CD4-positive, alpha-beta memory T cell (primary cell): Measurements from ENCODE around the gene UNC45B. TPM values are rescaled to one million over a fixed set of nuclear protein-coding genes. Genes with fewer than 3 reads are reported as not detected.
"Not testable (repeated sequence)": the region's sequence is repeated elsewhere in the genome, so short reads cannot be mapped to it uniquely, and the experiment has no call there.

Experiments used
- CTCF ChIA-PET: fragments of 350-600 bp; sonication (Branson Sonifier 250); formaldehyde crosslinking; loops from one replicate; lab custom pipeline; 2021; ENCODE audit warnings: inconsistent platforms; ENCODE audit not compliant: partially characterized antibody; lab: Charles Lee
- POLR2A ChIA-PET: fragments of 350-600 bp; sonication (Branson Sonifier 250); formaldehyde crosslinking; loops from one replicate; lab custom pipeline; 2021; ENCODE audit not compliant: partially characterized antibody; lab: Charles Lee
- DNase-seq, 5 donors: peaks; one replicate each; pipeline versions ENCODE4 v3.0.0 to v3.0.0-alpha.2; 2020 to 2022; ENCODE audit warnings: mixed read lengths in 1 of 5
- H3K27ac ChIP-seq: one replicate; pipeline ENCODE4 v1.7.0; 2013; ENCODE audit warnings: low read depth, low read length
- H3K27me3 ChIP-seq: 2 replicates; pipeline ENCODE4 v1.7.0; 2013; ENCODE audit warnings: mild to moderate bottlenecking, low read length, moderate library complexity; ENCODE audit not compliant: insufficient read depth
- H3K36me3 ChIP-seq: 2 replicates; pipeline ENCODE4 v1.7.0; 2013; ENCODE audit warnings: mild to moderate bottlenecking, low read length, moderate library complexity; ENCODE audit not compliant: insufficient read depth
- H3K4me1 ChIP-seq: 2 replicates; pipeline ENCODE4 v1.7.0; 2013; ENCODE audit warnings: mild to moderate bottlenecking, low read length, moderate library complexity; ENCODE audit not compliant: insufficient read depth
- H3K4me3 ChIP-seq, 2 donors: one replicate each; pipeline ENCODE4 v1.7.0; 2013; ENCODE audit warnings: low read length in 2 of 2, mild to moderate bottlenecking in 1 of 2
- H3K9me3 ChIP-seq, 2 donors: one replicate each; pipeline ENCODE4 v1.7.0; 2013; ENCODE audit warnings: low read length in 2 of 2, control low read depth in 1 of 2; ENCODE audit not compliant: control insufficient read depth in 1 of 2
- H3K27ac Mint-ChIP-seq, 7 donors: one replicate each; pipeline ENCODE4 v1.8.0; 2020 to 2021; ENCODE audit warnings: mixed read lengths in 7 of 7, mild to moderate bottlenecking in 6 of 7, inconsistent platforms in 3 of 7, moderate library complexity in 3 of 7
- H3K27me3 Mint-ChIP-seq, 2 donors: one replicate each; pipeline ENCODE4 v1.8.0; 2020 to 2021; ENCODE audit warnings: mixed read lengths in 2 of 2
- H3K36me3 Mint-ChIP-seq, 2 donors: one replicate each; pipeline ENCODE4 v1.8.0; 2020 to 2021; ENCODE audit warnings: mixed read lengths in 2 of 2, inconsistent platforms in 1 of 2, mild to moderate bottlenecking in 1 of 2
- H3K4me1 Mint-ChIP-seq, 4 donors: one replicate each; pipeline ENCODE4 v1.8.0; 2020 to 2021; ENCODE audit warnings: mixed read lengths in 4 of 4, mild to moderate bottlenecking in 1 of 4
- H3K4me3 Mint-ChIP-seq, 8 donors: one replicate each; pipeline ENCODE4 v1.8.0; 2020 to 2021; ENCODE audit warnings: mixed read lengths in 8 of 8, mild to moderate bottlenecking in 7 of 8, moderate library complexity in 6 of 8, inconsistent platforms in 3 of 8
- H3K9me3 Mint-ChIP-seq, 8 donors: one replicate each; pipeline ENCODE4 v1.8.0; 2020 to 2021; ENCODE audit warnings: mixed read lengths in 8 of 8, mild to moderate bottlenecking in 5 of 8, inconsistent platforms in 3 of 8, moderate library complexity in 1 of 8
- intact Hi-C: fragments of 100-400 bp; cut with micrococcal nuclease; formaldehyde crosslinking; loops from one replicate; pipeline ENCODE4 v1.15.1; 2023
- polyA plus RNA-seq, 2 donors: library from polyadenylated mRNA; unstranded; fragments of 300-500 nt; fragmentation: Illumina TruSeq; gene quantifications; one replicate each; pipeline ENCODE4 v1.2.3, GENCODE V29; 2021
- total RNA-seq, 2 experiments: library from RNA; stranded (reverse); gene quantifications; one replicate each; pipeline ENCODE4 v1.2.3, GENCODE V29; 2021

The UNC45B gene
- total and polyA plus RNA-seq, 4 experiments from 2014 or later = 0.13 to 0.73 (median 0.64) TPM

DNA sequence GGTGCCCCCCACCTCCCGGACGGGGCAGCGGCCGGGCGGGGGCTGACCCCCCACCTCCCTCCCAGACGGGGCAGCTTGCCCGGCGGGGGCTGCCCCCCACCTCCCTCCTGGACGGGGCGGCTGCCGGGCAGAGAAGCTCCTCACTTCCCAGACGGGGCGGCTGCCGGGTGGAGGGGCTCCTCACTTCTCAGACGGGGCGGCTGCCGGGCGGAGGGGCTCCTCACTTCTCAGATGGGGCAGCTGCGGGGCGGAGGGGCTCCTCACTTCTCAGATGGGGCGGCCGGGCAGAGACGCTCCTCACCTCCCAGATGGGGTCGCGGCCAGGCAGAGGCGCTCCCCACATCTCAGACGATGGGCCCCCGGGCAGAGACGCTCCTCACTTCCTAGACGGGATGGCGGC lies 47.4 kb downstream of the UNC45B start:
- H3K36me3 ChIP-seq, H3K4me3 Mint-ChIP-seq, H3K27ac ChIP-seq, H3K36me3 Mint-ChIP-seq, H3K4me3 ChIP-seq, H3K9me3 ChIP-seq, POLR2A ChIA-PET, intact Hi-C loops, H3K27ac Mint-ChIP-seq, H3K27me3 ChIP-seq, CTCF ChIA-PET, DNase-seq, H3K27me3 Mint-ChIP-seq, H3K4me1 ChIP-seq: not testable (repeated sequence)
- peaks cover 8 to 21% (median 15%) of the 10 kb centered on the region in 4 donors for H3K4me1 Mint-ChIP-seq
- H3K9me3 Mint-ChIP-seq = peaks cover 0 to 12% (median 9%) of the 10 kb centered on the region in 8 donors

DNA sequence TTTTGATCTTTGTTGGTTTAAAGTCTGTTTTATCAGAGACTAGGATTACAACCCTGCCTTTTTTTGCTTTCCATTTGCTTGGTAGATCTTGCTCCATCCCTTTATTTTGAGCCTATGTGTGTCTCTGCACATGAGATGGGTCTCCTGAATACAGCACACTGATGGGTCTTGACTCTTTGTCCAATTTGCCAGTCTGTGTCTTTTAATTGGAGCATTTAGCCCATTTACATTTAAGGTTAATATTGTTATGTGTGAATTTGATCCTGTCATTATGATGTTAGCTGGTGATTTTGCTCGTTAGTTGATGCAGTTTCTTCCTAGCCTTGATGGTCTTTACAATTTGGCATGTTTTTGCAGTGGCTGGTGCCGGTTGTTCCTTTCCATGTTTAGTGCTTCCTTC lies 55.0 kb downstream of the UNC45B start:
- peak overlapping the region in 1 of 8 donors; percentile 22 for H3K4me3 Mint-ChIP-seq
- peaks cover 14 to 28% (median 20%) of the 10 kb centered on the region in 4 donors for H3K4me1 Mint-ChIP-seq

DNA sequence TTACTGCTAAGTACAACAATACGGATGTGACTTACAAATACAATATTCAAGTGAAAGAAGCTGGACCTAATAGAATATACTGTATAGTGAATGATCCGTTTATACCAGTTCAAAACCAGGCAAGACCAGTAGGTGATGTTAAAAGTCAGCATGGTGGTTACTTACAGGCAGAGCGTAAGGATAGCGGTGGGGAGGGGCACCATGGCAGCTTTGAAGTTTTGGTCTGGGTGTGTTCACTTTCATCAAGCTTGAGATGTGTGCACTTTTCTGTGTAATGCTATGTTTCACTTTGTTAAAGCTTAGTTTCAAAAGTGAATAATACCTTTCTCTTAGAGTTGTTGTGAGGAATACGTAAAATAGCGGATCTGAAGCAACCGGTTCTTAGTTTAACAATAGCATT lies 63.1 kb downstream of the UNC45B start:
- no peaks in the 10 kb centered on the region for H3K9me3 ChIP-seq
- H3K36me3 Mint-ChIP-seq = peaks cover 4 to 6% of the 10 kb centered on the region in 2 donors
- H3K27me3 ChIP-seq = no peaks in the 10 kb centered on the region
- H3K4me1 Mint-ChIP-seq = peaks cover 59 to 87% (median 75%) of the 10 kb centered on the region in 4 donors
- peak overlapping the region; percentile 19 to 90 (median 77) for H3K27ac Mint-ChIP-seq
- intact Hi-C loops = no loop called here
- CTCF ChIA-PET = interaction anchor here (0.6 to 1.0 kb wide), 2 partner anchors 18 to 324 kb away, joined by 3 read pairs; no protein-coding TSS in a partner anchor
- no peak overlapping the region for H3K4me3 ChIP-seq
- POLR2A ChIA-PET = interaction anchor here (0.6 to 9.3 kb wide), 5 partner anchors 22 to 321 kb away, joined by 3 to 432 read pairs (median 3); partner anchors contain the start of gene SLFN5
- H3K36me3 ChIP-seq = no peaks in the 10 kb centered on the region
- no peaks in the 10 kb centered on the region for H3K27me3 Mint-ChIP-seq
- no peak overlapping the region for H3K27ac ChIP-seq
- no peaks in the 10 kb centered on the region for H3K9me3 Mint-ChIP-seq
- peak in 4 of 5 donors; percentile 20 to 45 (median 34) for DNase-seq
- H3K4me3 Mint-ChIP-seq = peak overlapping the region in 6 of 8 donors; percentile 13 to 58 (median 36)
- H3K4me1 ChIP-seq = peaks cover 83% of the 10 kb centered on the region

More for the DNA sequence above, 55.0 kb downstream of the UNC45B start:
- H3K27ac ChIP-seq, intact Hi-C loops, POLR2A ChIA-PET, H3K9me3 ChIP-seq, CTCF ChIA-PET, H3K27me3 ChIP-seq, H3K27ac Mint-ChIP-seq, H3K4me3 ChIP-seq, H3K36me3 ChIP-seq, H3K27me3 Mint-ChIP-seq, DNase-seq: not testable (repeated sequence)
- peaks cover 0 to 35% (median 25%) of the 10 kb centered on the region in 8 donors for H3K9me3 Mint-ChIP-seq
- H3K4me1 ChIP-seq = peaks cover 20% of the 10 kb centered on the region
- peaks cover 9 to 14% of the 10 kb centered on the region in 2 donors for H3K36me3 Mint-ChIP-seq

DNA sequence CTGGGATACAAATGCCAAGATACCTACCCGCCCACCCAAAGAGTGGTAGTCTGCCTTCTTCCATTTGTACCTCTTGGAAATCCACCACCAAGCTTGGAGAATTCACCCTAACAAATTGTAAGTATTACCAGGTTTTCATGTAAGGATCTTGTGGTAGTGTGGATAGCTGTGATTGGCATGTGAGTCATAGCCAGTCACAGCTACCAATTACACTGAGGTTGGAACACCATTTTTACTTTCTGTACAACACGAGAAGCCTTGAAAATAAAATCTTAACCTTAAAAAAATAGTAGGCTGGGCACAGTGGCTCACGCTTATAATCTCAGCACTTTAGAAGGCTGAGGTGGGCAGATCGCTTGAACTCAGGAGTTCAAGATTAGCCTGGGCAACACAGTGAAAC lies 65.1 kb downstream of the UNC45B start:
- no peaks in the 10 kb centered on the region for H3K9me3 ChIP-seq
- Mint-ChIP-seq H3K4me3 (peak overlapping the region in 7 of 8 donors; percentile 16 to 85 (median 79)), H3K9me3 (no peaks in the 10 kb centered on the region), H3K36me3 (peaks cover 3 to 6% of the 10 kb centered on the region in 2 donors), H3K27ac (peak overlapping the region; percentile 87 to 97 (median 94)), H3K27me3 (no peaks in the 10 kb centered on the region), H3K4me1 (peaks cover 60 to 84% (median 74%) of the 10 kb centered on the region in 4 donors)
- ChIA-PET POLR2A (interaction anchor here (0.6 to 9.3 kb wide), 19 partner anchors 11 to 366 kb away, joined by 3 to 432 read pairs (median 18); partner anchors contain the start of genes PEX12, SLFN11, SLFN12L and SLFN5), CTCF (interaction anchor here (1.1 to 4.2 kb wide), 8 partner anchors 22 to 320 kb away, joined by 3 to 54 read pairs (median 7); partner anchors contain the start of gene SLFN5)
- H3K36me3 ChIP-seq = no peaks in the 10 kb centered on the region
- peak overlapping the region; percentile 18 to 36 for H3K4me3 ChIP-seq
- H3K27me3 ChIP-seq = no peaks in the 10 kb centered on the region
- peaks cover 82% of the 10 kb centered on the region for H3K4me1 ChIP-seq
- no peak for DNase-seq
- intact Hi-C loops = no loop called here
- peak overlapping the region; percentile 36 for H3K27ac ChIP-seq

DNA sequence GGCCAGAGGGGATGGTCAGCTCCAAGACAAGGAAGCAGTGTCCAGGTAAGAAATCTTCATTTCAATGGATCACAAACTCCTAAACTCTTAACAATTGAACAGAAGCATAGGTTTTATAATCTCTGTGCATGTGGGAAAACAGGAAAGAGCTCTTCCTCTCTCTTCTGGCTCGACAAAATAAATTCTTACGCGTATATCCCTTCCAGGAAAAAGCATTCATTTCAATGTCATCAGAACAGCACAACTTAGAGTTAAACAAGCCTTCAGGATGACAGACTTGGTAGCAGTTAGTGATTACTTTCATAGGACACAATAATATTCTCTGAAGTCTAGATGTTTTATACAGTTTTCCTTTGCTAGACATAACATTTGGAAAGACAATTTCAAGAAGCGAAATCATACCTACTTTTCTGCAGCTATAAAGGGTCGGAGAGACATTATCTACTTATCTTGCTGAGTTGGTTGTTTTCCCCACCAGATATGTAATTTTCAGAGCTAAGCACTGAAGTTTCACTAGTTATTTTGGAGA lies 65.9 kb downstream of the UNC45B start:
- H3K27ac ChIP-seq = peak overlapping the region; percentile 36
- H3K27ac Mint-ChIP-seq = peak overlapping the region; percentile 87 to 97 (median 94)
- CTCF ChIA-PET = interaction anchor here (0.7 to 4.2 kb wide), 19 partner anchors 9 to 534 kb away, joined by 3 to 54 read pairs (median 4); partner anchors contain the start of genes SLFN12L and SLFN5
- peaks cover 89% of the 10 kb centered on the region for H3K4me1 ChIP-seq
- H3K27me3 Mint-ChIP-seq = no peaks in the 10 kb centered on the region
- peaks cover 3 to 6% of the 10 kb centered on the region in 2 donors for H3K36me3 Mint-ChIP-seq
- H3K9me3 Mint-ChIP-seq = no peaks in the 10 kb centered on the region
- no peaks in the 10 kb centered on the region for H3K9me3 ChIP-seq
- intact Hi-C loops = no loop called here
- H3K27me3 ChIP-seq = no peaks in the 10 kb centered on the region
- no peaks in the 10 kb centered on the region for H3K36me3 ChIP-seq
- POLR2A ChIA-PET = interaction anchor here (0.6 to 9.3 kb wide), 43 partner anchors 8 to 595 kb away, joined by 3 to 432 read pairs (median 8); partner anchors contain the start of genes NLE1, PEX12, SLFN11 and SLFN12L
- peaks cover 65 to 90% (median 78%) of the 10 kb centered on the region in 4 donors for H3K4me1 Mint-ChIP-seq
- H3K4me3 ChIP-seq = peak overlapping the region; percentile 18 to 36
- peak overlapping the region; percentile 16 to 85 (median 79) for H3K4me3 Mint-ChIP-seq
- DNase-seq = peak in 1 of 5 donors; percentile 10

DNA sequence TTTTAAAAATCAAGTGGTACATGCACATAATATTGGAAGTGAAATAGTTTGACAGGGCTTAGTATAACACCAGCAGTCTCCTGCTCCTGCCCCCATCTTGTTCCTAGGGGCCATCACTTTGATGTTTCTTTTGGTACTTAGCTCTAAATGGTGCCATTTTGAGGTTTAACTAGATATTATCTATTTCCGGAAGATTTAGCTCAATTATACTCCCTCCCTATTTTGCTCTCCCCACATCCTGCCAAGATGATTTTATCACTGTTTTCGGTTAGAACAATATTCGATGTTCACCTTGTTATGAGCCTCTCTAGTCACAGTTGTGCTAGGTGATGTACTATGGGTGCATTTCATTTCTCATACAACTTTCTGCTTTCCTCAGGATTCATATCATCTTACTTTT lies 66.6 kb downstream of the UNC45B start:
- intact Hi-C loops = loop anchor here (1.0 to 2.0 kb wide), 7 partner anchors 25 to 325 kb away; partner anchors contain the start of gene NLE1
- Histone ChIP-seq H3K9me3 (no peaks in the 10 kb centered on the region), H3K4me1 (peaks cover 89% of the 10 kb centered on the region), H3K36me3 (no peaks in the 10 kb centered on the region), H3K27me3 (no peaks in the 10 kb centered on the region), H3K27ac (peak overlapping the region; percentile 60), H3K4me3 (peak overlapping the region; percentile 36 to 51)
- H3K9me3 Mint-ChIP-seq = no peaks in the 10 kb centered on the region
- POLR2A ChIA-PET = interaction anchor here (0.6 to 9.3 kb wide), 46 partner anchors 8 to 595 kb away, joined by 3 to 432 read pairs (median 8); partner anchors contain the start of genes NLE1, PEX12, SLFN11 and SLFN12L
- peaks cover 69 to 90% (median 79%) of the 10 kb centered on the region in 4 donors for H3K4me1 Mint-ChIP-seq
- peak overlapping the region; percentile 16 to 85 (median 79) for H3K4me3 Mint-ChIP-seq
- peak overlapping the region; percentile 87 to 97 (median 94) for H3K27ac Mint-ChIP-seq
- CTCF ChIA-PET = interaction anchor here (0.7 to 4.2 kb wide), 20 partner anchors 8 to 533 kb away, joined by 3 to 54 read pairs (median 4); partner anchors contain the start of genes SLFN12L and SLFN5
- peaks cover 3 to 6% of the 10 kb centered on the region in 2 donors for H3K36me3 Mint-ChIP-seq
- no peaks in the 10 kb centered on the region for H3K27me3 Mint-ChIP-seq
- peak; percentile 86 to 92 (median 89) for DNase-seq
